ENCODE measurements around the gene NKPD1.

GRCh38 chr19:45163751-45164460 is 3.1 kb upstream of the NKPD1 start:
- no peak for TF ChIP-seq EZH2 (IDR thresholded peaks at IDR 0.05; ENCODE audit: low read length)
- peak in 1 of 3 experiments; percentile 7 for TF ChIP-seq CTCF (optimal IDR thresholded peaks at IDR 0.05 in 1 of 3, IDR thresholded peaks at IDR 0.05 in 1 of 3, conservative IDR thresholded peaks at IDR 0.05 in 1 of 3; ENCODE audit: extremely low read depth in 1 of 3, insufficient read depth in 2 of 3, low read length in 3 of 3)

Measured in keratinocyte (primary cell).